Fibroblast of pulmonary artery (primary cell): ENCODE measurements around the gene SEC23A.
A peak's percentile ranks its signal among the peaks of the same experiment; 100 is the strongest.
"Not testable (repeated sequence)": the region's sequence is repeated elsewhere in the genome, so short reads cannot be mapped to it uniquely, and the experiment has no call there.

ENCODE experiments used
- DNase-seq: peaks from one replicate; pipeline ENCODE4 v3.0.0-alpha.2; 2010; ENCODE audit warnings: low read depth
- H3K4me3 ChIP-seq: replicated peaks from 2 replicates; pipeline ENCODE4 v1.5.1; 2011; ENCODE audit warnings: low read depth, mild to moderate bottlenecking, control low read depth, low read length, moderate library complexity
- CTCF ChIP-seq: IDR thresholded peaks from 2 replicates; pipeline ENCODE4 v1.5.1; 2011; ENCODE audit warnings: mild to moderate bottlenecking, control low read depth, low read length, inconsistent platforms; ENCODE audit errors: missing control alignments

Gene SEC23A

DNA sequence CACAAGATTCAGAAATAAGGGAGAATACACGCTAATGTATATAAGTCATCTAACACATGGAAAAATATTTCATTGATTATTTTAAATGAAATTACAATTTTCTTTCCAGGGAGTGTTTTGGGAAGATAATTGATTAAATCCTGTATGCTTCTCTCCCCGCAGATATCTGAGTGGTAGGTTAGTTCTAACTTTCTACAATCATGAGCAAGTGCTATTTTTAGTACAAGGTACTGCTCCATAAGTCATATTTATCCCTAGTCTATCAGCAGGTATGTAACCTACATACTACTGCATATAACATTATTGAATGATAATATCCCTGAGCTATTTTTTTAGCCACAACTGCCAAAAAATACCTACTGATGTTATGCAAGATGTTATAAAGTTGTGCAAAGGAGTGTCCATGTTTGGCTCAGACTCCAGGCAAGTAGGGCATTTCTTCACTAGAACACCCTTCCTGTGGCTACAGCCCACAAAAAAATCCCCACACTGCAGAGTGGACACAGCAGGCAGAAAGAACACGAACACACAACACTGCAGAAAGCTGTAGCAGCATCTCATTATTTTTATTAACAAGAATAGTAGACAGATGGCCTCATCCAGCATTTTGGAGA lies 87.0 kb downstream of the SEC23A start:
- TF ChIP-seq CTCF, result no peak
- no peak overlapping the region for H3K4me3 ChIP-seq

GRCh38 chr14:39015360-39015961 lies 87.6 kb downstream of the SEC23A start:
- DNase-seq, result peak; percentile 78
- TF ChIP-seq CTCF, result peak; percentile 92
- H3K4me3 ChIP-seq, result no peak overlapping the region

More for the DNA sequence above, 87.0 kb downstream of the SEC23A start:
- peak; percentile 59 for DNase-seq

DNA sequence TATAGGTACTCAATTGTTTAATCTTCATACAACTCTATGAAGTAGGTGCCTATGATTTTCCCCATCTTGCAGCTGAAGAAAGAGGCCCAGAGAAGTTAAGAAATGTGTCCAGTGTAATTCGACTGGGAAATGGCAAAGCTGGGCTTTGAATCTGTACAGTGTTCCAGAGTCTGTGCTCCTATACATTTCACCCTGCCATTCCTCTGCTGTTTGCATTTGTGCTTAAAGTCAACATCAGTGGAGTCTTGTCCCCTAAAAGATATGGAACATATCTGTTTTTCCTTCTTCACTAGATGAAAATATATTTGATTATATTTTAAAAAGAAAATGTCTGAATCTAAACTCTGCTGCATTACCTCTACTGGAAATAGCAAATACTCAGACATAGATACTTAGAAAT lies 88.6 kb downstream of the SEC23A start:
- no peak for TF ChIP-seq CTCF
- no peak for DNase-seq
- H3K4me3 ChIP-seq, result no peak overlapping the region

DNA sequence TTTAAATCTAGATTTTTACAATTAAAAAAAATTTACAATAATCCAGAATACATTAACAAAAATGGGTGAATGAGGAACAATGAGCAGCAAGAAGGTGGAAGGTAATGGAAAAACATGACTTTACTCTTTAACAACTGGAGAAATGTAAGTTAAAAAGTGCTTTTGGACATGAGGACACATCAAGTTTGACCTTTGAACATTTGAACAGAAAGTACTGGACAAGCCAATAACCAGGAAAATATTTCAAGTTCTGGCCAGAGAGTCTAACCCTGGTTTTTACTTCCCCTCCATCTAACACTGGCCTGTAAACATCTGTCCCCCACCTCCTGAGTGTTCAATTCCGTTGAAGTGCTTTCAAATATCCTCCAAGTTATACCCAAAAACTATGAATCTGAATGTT lies 94.1 kb downstream of the SEC23A start:
- not testable (repeated sequence) for H3K4me3 ChIP-seq, DNase-seq

DNA sequence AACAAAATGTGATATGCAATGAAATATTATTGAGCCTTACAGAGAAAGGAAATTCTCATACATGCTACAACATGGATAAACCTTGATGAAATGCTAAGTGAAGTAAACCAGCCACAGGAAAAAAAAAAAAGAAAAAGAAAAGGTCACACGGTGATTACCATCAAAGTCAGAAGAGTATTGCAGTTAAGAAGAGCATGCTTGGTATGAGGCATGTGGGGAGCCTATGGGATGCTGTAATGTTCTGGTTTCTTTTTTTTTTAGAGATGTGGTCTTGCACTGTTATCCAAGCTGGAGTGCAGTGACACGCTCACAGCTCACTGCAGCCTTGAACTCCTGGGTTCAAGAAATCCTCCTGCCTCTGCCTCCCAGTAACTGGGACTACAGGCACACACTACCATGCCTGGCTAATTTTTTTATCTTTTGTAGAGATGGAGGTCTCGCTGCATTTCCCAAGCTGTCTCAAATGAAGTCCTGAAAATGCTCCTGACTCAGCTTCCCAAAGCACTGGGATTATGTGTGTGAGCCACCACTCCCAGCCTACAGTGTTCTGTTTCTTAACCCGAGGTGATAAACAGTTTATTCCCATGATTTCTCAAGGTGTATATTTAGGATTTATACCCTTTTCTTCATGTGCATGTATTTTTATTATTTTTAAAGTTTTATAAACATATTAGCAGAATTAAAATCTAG lies 96.2 kb downstream of the SEC23A start:
- no peak for DNase-seq
- no peak for TF ChIP-seq CTCF
- no peak overlapping the region for H3K4me3 ChIP-seq

DNA sequence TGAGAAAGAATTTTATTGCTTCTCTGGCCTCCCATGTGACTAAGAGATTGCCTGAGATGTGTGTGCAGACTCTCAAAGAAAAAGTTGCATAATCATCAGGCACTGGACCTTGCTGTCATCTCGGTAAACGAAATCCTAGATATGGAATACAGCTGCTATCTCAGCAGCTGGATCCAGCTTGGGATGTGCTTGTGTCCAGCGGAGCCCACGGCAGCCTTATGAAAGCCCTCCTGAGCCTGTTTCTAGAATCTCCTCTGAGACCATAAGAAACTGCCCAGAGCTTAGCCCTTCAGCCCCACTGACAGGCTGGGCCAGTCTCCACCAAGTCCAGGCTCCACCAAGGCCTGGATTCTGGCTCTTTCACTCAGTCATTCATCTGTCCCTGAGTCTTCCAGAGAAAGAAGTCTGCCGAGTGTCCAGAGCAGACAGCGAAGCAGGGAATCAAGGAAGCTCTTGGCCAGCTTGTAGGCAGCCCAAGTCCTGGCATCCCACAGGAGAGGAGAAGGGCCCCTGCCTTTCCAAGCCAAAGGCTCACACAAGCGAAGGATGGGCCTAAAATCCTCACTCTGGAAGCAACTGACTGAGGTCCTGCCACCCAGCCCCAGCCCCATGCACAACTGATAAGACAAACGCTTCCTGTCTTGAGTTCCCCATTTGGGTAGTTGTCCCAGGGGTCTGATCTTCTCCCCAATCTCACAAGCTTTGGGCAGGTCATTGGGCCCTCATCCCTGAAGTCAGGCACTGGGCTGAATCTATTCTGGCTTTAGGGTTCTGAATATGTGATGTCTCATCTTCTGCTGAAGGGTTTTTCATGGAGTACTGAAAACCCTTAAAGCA lies 97.8 kb downstream of the SEC23A start:
- TF ChIP-seq CTCF, result no peak
- H3K4me3 ChIP-seq, result no peak overlapping the region
- peak; percentile 79 for DNase-seq

GRCh38 chr14:38999949-39000348 lies 103.1 kb downstream of the SEC23A start:
- H3K4me3 ChIP-seq, result no peak overlapping the region
- no peak for DNase-seq
- no peak for TF ChIP-seq CTCF
